Activated naive CD8-positive, alpha-beta T cell treated with anti-CD3 and anti-CD28 coated beads, Interleukin-2, amount 10 ng/mL, durations not matched to agents 7 days and 5 days (primary cell): ENCODE data around the gene RND2. TPM values are rescaled to one million over a fixed set of nuclear protein-coding genes. Genes with fewer than 3 reads are reported as not detected.

Source experiments
- ATAC-seq: fragments of 150-1000 bp; cut with Tn5 transposase; one replicate; pipeline ENCODE4 v1.10.0; 2021; ENCODE audit warnings: low read depth, moderate library complexity
- POLR2A ChIA-PET: fragments of 350-600 bp; sonication (Branson Sonifier 250); formaldehyde crosslinking; loops from one replicate; lab custom pipeline; 2021; ENCODE audit warnings: antibody characterized with exemption; lab: Charles Lee
- DNase-seq: peaks from one replicate; pipeline ENCODE4 v3.0.0; 2021
- H3K27ac Mint-ChIP-seq: one replicate; pipeline ENCODE4 v1.8.0; 2022; ENCODE audit warnings: mild to moderate bottlenecking, mixed read lengths
- H3K27me3 Mint-ChIP-seq: one replicate; pipeline ENCODE4 v1.8.0; 2022; ENCODE audit warnings: mild to moderate bottlenecking, moderate library complexity, mixed read lengths
- H3K36me3 Mint-ChIP-seq: one replicate; pipeline ENCODE4 v1.8.0; 2021; ENCODE audit warnings: mild to moderate bottlenecking, mixed read lengths
- H3K4me1 Mint-ChIP-seq: one replicate; pipeline ENCODE4 v1.8.0; 2021; ENCODE audit warnings: mixed read lengths
- H3K4me3 Mint-ChIP-seq: one replicate; pipeline ENCODE4 v1.8.0; 2022; ENCODE audit warnings: mild to moderate bottlenecking, moderate library complexity, mixed read lengths
- H3K9me3 Mint-ChIP-seq: one replicate; pipeline ENCODE4 v1.8.0; 2021; ENCODE audit warnings: mixed read lengths
- total RNA-seq, 2 experiments: library from RNA; stranded (reverse); gene quantifications; one replicate each; pipeline ENCODE4 v1.2.3, GENCODE V29; 2021

RND2 gene
- total RNA-seq, 2 experiments from 2014 or later: 0.14 TPM; not detected in 1

DNA sequence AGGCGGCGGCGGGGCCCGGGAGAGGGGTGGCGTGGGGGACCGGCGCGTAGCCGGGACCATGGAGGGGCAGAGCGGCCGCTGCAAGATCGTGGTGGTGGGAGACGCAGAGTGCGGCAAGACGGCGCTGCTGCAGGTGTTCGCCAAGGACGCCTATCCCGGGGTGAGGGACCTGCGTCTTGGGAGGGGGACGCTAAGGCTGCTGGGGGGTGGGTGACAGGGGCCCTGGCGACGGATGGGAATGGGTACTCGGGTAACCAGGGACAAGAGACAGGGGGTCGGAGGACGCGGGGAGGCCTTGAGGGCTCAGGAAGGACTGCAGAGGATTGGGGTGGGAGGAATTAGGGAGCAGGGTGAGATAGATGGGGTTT is 243 bp downstream of the RND2 start:
- ATAC-seq: no peak
- no peak for DNase-seq
- H3K9me3 Mint-ChIP-seq: no peaks in the 10 kb centered on the region
- H3K4me1 Mint-ChIP-seq: peaks cover 12% of the 10 kb centered on the region
- peak overlapping the region; percentile 58 for H3K4me3 Mint-ChIP-seq
- POLR2A ChIA-PET: interaction anchor here (1.6 to 1.9 kb wide), 3 partner anchors 19 to 336 kb away, joined by 11 to 13 read pairs (median 12); partner anchors contain the start of gene IFI35
- H3K27me3 Mint-ChIP-seq: peaks cover 28% of the 10 kb centered on the region
- peaks cover 2% of the 10 kb centered on the region for H3K36me3 Mint-ChIP-seq
- H3K27ac Mint-ChIP-seq: no peak overlapping the region

GRCh38 chr17:43025766-43026537 is 921 bp downstream of the RND2 start:
- POLR2A ChIA-PET: interaction anchor here (1.9 kb wide), 1 partner anchor 289 kb away, joined by 13 read pairs; no protein-coding TSS in a partner anchor
- H3K4me3 Mint-ChIP-seq: peak overlapping the region; percentile 58
- no peak overlapping the region for H3K27ac Mint-ChIP-seq
- DNase-seq: no peak
- no peaks in the 10 kb centered on the region for H3K9me3 Mint-ChIP-seq
- peaks cover 10% of the 10 kb centered on the region for H3K4me1 Mint-ChIP-seq
- peaks cover 2% of the 10 kb centered on the region for H3K36me3 Mint-ChIP-seq
- peaks cover 28% of the 10 kb centered on the region for H3K27me3 Mint-ChIP-seq
- no peak for ATAC-seq

- DNase-seq: no peak
- peaks cover 28% of the 10 kb centered on the region for H3K27me3 Mint-ChIP-seq
- H3K9me3 Mint-ChIP-seq: no peaks in the 10 kb centered on the region
- ATAC-seq: no peak
- peaks cover 7% of the 10 kb centered on the region for H3K4me1 Mint-ChIP-seq
- H3K4me3 Mint-ChIP-seq: no peak overlapping the region
- H3K36me3 Mint-ChIP-seq: peaks cover 2% of the 10 kb centered on the region
- POLR2A ChIA-PET: no interaction called here
- no peak overlapping the region for H3K27ac Mint-ChIP-seq
Observed at GRCh38 chr17:43026595-43026994, 1.6 kb downstream of the RND2 start.

DNA sequence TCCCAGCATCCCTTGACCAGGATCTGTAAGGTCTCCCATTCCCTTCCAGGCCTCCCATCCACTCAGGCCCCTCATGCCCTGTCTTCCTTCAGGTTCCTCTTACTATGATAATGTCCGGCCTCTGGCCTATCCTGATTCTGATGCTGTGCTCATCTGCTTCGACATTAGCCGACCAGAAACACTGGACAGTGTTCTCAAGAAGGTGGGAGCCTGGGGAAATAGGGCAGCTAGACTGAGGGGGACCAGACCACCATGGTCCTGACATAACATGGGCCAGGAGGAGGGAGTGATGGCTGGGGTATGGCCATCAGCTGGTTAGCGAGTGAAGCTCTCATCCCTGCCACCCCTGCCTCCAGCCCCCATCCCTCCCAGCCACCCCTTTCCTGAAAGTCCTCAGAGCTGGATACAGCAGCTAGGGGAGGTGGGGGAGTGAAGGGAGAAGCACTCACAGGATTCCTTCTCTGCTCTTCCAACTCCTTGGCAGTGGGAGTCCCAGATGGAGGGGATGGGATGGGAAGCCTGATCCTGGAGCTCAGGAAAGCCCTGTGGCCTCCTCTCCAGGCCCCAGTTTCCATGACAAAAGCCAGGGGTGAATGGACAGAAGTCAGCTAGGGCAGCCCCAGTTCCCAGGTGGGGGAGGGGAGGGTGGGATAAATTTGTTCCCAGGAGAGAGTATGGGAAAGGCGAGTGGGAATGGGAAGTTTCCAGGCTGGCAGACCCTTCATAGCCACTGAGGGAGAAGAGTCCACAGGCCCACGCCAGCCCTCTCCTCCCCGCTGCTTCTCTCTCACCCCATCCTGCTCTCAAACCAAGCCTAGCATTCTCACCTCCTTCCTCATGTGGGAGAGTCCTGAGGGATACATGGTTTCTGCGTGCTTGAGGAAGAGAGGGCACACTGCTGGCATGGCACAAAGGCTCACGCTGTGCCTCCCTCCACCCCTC is 2.3 kb downstream of the RND2 start:
- POLR2A ChIA-PET: no interaction called here
- peaks cover 7% of the 10 kb centered on the region for H3K4me1 Mint-ChIP-seq
- no peak overlapping the region for H3K4me3 Mint-ChIP-seq
- H3K27me3 Mint-ChIP-seq: peaks cover 28% of the 10 kb centered on the region
- DNase-seq (no peak), ATAC-seq (no peak)
- no peaks in the 10 kb centered on the region for H3K9me3 Mint-ChIP-seq
- H3K27ac Mint-ChIP-seq: no peak overlapping the region
- H3K36me3 Mint-ChIP-seq: peaks cover 2% of the 10 kb centered on the region

- DNase-seq: no peak
- no peak overlapping the region for H3K4me3 Mint-ChIP-seq
- no peak overlapping the region for H3K27ac Mint-ChIP-seq
Observed at GRCh38 chr17:43028221-43028861, 3.3 kb downstream of the RND2 start.

GRCh38 chr17:43030137-43030767 is 5.2 kb downstream of the RND2 start:
- POLR2A ChIA-PET: interaction anchor here (0.6 kb wide), 2 partner anchors 95 to 127 kb away, joined by 4 to 6 read pairs; partner anchors contain the start of gene BRCA1
- H3K4me3 Mint-ChIP-seq: no peak overlapping the region
- no peaks in the 10 kb centered on the region for H3K4me1 Mint-ChIP-seq
- no peak for DNase-seq
- H3K27ac Mint-ChIP-seq: no peak overlapping the region
- no peaks in the 10 kb centered on the region for H3K36me3 Mint-ChIP-seq
- ATAC-seq: no peak
- no peaks in the 10 kb centered on the region for H3K9me3 Mint-ChIP-seq
- peaks cover 20% of the 10 kb centered on the region for H3K27me3 Mint-ChIP-seq

More at GRCh38 chr17:43028221-43028861, 3.3 kb downstream of the RND2 start:
- Mint-ChIP-seq H3K4me1 (peaks cover 7% of the 10 kb centered on the region), H3K36me3 (peaks cover 2% of the 10 kb centered on the region), H3K27me3 (peaks cover 28% of the 10 kb centered on the region), H3K9me3 (no peaks in the 10 kb centered on the region)
- POLR2A ChIA-PET: no interaction called here
- no peak for ATAC-seq

- DNase-seq (no peak), ATAC-seq (no peak)
- Mint-ChIP-seq H3K27me3 (peaks cover 10% of the 10 kb centered on the region), H3K27ac (no peak overlapping the region), H3K36me3 (no peaks in the 10 kb centered on the region), H3K9me3 (no peaks in the 10 kb centered on the region), H3K4me3 (no peak overlapping the region), H3K4me1 (no peaks in the 10 kb centered on the region)
- POLR2A ChIA-PET: interaction anchor here (0.7 kb wide), 1 partner anchor 172 kb away, joined by 5 read pairs; no protein-coding TSS in a partner anchor
Observed at GRCh38 chr17:43031666-43032065, 6.6 kb downstream of the RND2 start.

- Mint-ChIP-seq H3K27me3 (no peaks in the 10 kb centered on the region), H3K9me3 (no peaks in the 10 kb centered on the region), H3K4me1 (no peaks in the 10 kb centered on the region), H3K27ac (no peak overlapping the region), H3K36me3 (no peaks in the 10 kb centered on the region), H3K4me3 (no peak overlapping the region)
- POLR2A ChIA-PET: no interaction called here
- no peak for ATAC-seq
- DNase-seq: no peak
Observed at GRCh38 chr17:43033948-43034881, 9.2 kb downstream of the RND2 start.

DNA sequence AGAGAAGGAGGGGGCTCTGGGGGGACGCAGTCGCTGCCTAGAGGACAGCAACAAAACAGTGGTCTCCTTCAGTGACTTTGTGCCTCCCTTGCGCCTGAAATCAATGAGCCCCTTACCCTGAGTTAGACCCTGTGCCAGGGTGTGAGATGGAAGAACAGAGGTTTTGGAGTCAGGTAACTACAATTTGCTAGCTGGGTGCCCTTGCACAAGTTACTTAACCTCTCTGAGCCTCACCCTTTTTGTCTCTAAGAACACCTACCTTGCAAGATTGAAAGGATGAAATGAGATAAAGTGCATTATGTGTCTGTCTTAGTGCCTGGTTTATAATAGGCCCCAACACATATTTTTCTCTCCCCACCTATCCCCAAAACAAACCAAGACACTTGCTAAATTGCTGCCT is 9.9 kb downstream of the RND2 start:
- Mint-ChIP-seq H3K36me3 (no peaks in the 10 kb centered on the region), H3K9me3 (no peaks in the 10 kb centered on the region), H3K27me3 (no peaks in the 10 kb centered on the region), H3K4me3 (no peak overlapping the region), H3K27ac (no peak overlapping the region), H3K4me1 (no peaks in the 10 kb centered on the region)
- ATAC-seq (no peak), DNase-seq (no peak)
- POLR2A ChIA-PET: no interaction called here

GRCh38 chr17:43039646-43040045 is 14.6 kb downstream of the RND2 start:
- no peak for ATAC-seq
- no peak for DNase-seq
- H3K4me1 Mint-ChIP-seq: no peaks in the 10 kb centered on the region
- no peaks in the 10 kb centered on the region for H3K9me3 Mint-ChIP-seq
- POLR2A ChIA-PET: no interaction called here
- H3K36me3 Mint-ChIP-seq: peaks cover 3% of the 10 kb centered on the region
- H3K27ac Mint-ChIP-seq: peak overlapping the region; percentile 40
- H3K27me3 Mint-ChIP-seq: no peaks in the 10 kb centered on the region
- H3K4me3 Mint-ChIP-seq: no peak overlapping the region

DNA sequence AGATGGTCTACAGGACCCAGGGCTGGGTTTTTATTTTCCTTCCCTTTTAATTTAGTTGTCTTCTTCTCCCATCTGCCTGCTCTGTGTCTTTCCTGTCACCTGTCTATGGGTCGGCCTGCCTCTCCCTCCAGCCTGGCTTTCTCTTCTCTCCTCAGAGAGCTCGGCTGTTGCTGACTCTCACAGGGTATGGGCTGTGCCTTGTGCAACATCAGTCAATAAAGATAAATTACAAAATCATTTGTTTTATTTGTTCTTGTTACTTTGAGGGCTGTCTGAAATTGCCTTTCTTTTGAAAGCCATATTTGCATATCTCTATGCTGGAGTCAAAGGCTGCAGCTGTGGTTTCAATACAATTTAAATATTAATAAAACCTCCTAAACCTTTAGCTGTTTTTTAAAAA is 15.6 kb downstream of the RND2 start:
- Mint-ChIP-seq H3K9me3 (no peaks in the 10 kb centered on the region), H3K4me3 (no peak overlapping the region), H3K4me1 (no peaks in the 10 kb centered on the region), H3K27ac (no peak overlapping the region), H3K36me3 (peaks cover 7% of the 10 kb centered on the region), H3K27me3 (no peaks in the 10 kb centered on the region)
- no peak for ATAC-seq
- POLR2A ChIA-PET: interaction anchor here (0.5 kb wide), 1 partner anchor 275 kb away, joined by 3 read pairs; no protein-coding TSS in a partner anchor
- DNase-seq: no peak
